HG03060 (cell line): ENCODE measurements around the gene GRIFIN.

Source experiments
- ATAC-seq: cut with Tn5 transposase; IDR thresholded peaks from one replicate; pipeline ENCODE4 v1.9.1; 2021; ENCODE audit warnings: low read depth, moderate number of reproducible peaks; ENCODE audit not compliant: unreplicated experiment

Gene GRIFIN, protein sequence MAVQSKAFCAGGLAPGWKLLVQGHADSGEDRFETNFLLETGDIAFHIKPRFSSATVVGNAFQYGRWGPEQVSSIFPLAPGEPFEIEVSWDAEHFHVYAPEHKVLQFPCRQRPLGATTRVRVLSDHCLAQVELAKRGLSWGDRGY

DNA sequence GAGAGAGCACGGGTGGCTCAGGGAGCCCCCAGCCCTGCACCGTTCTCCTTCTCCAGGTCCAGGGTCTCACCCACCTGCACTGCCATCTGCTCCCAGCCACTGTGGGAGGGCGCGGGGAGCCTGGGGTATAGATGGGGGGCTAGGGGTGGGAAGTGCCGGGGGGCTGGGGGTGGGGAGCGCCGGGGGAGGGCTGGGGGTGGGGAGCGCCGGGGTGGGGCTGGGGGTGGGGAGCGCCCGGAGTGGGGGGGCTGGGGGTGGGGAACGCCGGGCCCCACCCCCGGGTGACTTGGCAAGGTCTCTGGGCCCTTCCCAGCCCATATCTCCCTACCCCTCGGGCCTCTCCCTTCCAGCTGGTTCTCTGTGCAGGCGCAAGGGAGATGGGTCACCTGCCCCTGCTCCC lies at the start of gene GRIFIN:
Gene GRIFIN (minus strand): TSS at position 101 of the 400 bp plus-strand sequence. CDS start 15 bp downstream, at position 86.
- ATAC-seq: no peak

DNA sequence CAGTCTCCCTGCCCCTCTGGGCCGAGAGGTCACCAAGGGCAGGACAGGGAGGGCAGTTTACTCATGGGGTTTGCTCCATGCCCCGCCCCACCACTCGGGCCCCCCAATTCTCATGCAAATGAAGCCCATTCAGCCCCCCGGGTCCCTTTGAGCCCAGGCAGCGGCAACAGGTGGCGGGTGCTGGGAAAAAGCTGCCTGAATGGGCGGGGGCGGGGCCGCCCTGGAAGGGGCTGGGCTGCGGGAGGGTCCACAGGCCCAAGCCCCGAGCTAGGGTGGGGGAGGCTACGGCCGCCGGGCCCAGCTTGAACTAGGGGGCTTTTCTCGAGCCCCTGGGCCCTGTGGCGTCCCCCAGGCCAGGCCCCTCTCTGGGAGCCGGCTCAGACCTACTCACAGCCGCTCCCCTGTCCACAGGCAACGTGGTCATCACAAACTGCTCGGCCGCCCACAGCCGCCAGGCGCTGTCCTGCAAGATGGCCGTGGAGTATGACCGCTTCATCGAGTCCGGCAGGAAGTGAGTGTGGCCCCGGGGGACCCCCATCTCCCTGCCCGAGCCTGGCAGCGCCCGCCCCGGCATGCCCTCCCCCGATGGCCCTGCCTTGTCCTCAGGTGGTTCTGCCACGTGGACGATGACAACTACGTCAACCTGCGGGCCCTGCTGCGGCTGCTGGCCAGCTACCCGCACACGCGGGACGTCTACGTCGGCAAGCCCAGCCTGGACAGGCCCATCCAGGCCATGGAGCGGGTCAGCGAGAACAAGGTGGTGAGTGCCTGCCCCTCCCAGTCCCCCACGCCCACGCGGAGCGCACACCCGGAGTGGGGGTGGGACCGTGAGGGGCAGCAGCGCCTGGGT lies 48.8 kb upstream of the GRIFIN start:
- no peak for ATAC-seq

DNA sequence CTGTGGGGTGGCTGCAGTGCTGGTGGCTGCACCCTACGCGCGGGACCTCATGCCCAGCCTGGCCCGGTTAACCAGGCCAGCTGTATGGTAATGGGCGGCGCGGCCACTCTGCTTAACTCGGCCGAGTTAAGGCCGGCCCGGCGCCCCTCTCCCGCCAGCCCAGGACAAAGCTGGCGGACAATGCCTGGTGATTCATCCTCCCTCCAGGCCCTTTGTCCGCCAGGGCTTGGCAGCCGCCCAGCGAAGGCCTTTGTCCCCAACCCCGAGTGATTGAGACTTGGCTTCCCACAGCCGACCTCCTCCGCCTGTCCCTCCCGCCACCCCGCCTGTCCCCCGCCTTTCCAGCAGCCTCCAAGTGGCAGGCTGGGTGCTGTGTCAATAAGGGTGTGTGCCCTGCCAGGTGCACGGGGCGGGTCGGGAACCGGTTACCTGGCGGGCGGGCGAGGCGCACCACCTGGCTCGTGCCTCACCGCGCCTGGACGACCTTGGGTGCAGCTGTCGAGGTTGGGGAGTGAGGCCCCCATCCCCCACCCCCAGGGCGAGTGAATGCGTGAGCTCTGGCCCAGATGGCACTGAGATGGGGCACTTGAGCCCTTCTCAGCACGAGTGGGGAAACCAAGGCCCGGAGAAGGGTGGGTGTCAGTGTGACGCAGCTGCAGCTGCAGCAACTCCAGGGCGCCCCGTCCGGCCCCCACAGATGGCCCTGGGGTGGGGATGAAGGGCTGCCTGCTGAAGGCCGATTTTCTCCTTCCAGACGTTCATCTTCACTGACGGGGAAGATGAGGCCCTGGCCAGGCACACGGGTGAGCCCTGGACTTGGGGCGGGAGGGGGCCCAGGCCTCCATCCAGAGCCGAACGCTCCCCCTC lies 48.0 kb upstream of the GRIFIN start:
- no peak for ATAC-seq

DNA sequence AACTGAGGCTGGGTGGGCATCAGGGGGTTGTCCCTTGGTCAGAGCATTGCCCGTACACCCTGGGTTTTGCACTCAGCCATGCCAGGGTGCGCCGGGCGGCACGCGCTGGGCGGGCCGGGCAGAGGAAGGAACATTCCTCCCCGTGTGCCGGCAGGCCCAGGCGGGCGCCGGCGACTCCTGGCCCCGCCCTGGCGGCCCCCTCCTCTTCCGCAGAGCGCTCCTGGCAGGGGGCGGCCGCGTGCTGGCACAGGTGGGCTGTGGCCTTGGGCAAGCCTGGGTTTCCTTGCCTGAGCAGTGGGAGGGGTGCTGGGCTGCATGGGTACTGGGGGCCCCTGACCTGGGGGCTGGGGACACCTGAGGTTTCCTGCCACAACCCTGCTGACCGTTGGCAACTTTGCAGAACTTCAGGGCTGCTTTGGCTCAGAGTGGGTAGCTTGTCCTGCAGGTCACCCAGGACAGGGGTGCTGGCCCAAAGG lies 47.3 kb upstream of the GRIFIN start:
- no peak for ATAC-seq

DNA sequence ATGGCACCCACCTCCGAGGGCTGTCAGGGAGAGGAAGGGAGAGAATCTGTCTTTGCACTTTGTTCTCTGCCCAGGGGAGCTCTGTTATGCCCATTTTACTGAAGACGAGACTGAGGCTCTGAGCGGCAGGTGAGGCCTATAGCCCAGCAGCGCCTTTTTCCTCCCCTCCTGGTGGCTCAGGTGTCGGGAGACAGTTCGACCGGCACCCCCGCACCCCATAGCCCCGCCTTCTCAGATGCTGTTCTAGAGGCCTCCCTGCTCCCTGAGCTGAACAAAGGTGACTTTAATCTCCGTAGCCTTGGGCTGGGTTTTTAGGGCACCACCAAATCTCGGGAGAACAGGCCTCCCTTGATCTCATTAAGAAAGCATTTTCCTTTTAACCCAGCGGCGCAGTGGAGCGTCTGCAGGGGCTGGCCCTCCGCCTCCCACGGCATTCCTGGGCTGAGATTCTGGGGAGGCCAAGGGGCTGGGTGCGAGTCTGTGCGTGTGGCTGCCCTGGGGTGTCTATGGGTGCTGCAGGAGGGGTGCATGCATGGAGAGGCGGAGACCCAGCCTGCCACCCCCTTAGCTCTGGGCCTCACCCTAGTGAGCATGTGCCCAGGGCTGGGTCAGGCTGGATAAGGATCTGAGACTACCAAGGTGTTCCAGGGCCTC lies 46.7 kb upstream of the GRIFIN start:
- no peak for ATAC-seq

DNA sequence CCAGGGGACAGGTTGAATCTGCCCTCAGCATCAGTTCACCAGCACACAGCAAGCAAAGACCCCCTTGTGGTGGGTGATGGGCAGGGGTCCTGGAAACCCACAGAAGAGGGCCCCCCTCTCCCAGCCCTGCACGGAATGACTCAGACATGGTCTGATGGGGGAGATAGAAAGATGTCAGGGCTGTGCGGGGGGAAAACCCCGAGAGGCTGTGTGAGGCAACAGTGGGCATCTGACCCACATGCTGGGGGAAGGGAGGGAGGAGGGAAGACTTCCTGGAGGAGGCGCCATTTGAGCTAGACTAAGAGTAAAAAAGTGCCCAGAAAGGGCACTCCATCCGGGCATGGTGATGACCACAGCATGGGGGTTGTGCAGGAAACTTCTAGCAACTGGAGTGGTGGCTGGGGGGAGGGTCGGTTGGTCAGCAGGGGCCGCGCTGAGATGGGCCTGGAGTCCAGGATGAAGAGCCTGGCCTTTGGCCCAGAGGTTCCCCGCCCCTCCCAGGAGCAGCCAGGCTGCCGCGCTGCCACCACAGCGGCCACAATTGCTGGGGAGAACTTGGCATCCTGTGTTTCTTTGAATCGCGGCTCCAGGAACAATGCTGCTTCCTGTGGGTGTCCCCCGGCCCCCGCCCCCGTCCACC lies 45.9 kb upstream of the GRIFIN start:
- ATAC-seq: no peak

DNA sequence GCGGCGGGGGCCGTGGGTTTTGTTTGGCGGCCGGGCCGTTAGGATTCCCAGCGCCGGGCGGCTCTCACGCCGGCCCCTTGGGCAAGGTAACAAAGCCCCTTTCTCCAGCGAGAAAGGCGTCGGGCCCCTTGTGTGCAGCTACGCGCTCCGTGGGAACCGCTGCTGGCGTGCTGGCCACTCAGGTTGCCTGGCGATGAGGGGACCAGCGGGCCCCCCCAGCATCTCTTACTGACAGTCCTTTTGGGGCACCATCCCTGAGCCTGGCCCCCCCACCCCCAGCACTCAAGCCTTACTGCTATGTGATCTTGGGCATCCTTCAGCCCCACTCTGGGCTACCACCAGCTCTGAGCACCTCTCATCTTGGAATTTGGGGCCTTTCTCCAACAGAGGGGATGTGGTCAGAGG lies 45.1 kb upstream of the GRIFIN start:
- ATAC-seq: no peak

DNA sequence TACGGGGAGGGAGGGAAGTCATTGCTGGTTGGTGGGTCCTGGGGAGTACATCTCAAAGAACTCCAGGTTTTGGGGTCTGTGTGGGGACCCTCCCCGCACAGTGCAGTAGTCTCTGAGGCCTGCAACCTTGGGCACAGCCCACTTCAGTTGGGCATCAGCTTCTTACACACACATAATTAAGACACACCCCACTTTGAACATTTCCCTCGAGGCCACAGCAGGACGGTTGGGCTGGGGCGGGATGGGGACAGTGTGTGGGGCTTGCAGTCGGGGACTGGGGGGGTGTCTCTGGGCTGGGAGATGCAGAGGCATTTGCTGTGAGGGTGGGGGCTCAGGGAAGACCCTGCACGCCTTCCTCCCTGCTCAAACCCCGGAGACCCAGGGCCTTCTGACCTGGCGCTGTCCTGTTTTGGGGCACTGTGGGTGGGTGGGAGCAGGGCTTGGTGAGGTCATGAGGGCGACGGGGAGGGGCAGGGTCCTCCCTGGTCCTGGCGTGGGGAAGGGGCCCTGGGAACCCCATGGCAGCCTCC lies 44.6 kb upstream of the GRIFIN start:
- ATAC-seq: no peak

DNA sequence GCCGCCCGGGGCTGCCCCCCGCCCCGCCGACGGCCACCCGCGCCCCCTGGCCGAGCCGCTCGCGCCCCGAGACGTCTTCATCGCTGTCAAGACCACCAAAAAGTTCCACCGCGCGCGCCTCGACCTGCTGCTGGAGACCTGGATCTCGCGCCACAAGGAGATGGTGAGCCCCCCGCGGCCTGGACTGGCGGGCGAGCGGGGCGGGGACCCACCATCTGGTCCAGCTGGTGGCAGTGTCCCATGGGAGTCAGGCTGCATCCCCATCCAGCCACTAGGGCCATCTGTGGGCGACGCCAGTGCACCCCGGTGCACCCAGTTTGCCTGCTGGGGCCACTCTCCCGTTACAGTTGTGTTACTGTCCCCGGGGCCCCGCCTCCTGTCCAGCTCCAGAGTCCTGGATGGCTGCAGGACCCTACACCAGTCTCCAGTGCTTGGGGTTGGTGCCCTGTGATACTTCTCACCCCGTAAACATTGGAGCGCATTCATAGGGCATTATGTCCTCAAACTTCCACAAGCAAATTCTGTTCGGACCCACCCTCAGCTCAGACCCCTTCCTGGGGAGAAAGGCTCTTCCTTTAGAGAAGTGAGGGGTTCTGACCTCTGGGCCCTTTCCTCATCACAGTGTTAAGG lies 44.0 kb upstream of the GRIFIN start:
- no peak for ATAC-seq

DNA sequence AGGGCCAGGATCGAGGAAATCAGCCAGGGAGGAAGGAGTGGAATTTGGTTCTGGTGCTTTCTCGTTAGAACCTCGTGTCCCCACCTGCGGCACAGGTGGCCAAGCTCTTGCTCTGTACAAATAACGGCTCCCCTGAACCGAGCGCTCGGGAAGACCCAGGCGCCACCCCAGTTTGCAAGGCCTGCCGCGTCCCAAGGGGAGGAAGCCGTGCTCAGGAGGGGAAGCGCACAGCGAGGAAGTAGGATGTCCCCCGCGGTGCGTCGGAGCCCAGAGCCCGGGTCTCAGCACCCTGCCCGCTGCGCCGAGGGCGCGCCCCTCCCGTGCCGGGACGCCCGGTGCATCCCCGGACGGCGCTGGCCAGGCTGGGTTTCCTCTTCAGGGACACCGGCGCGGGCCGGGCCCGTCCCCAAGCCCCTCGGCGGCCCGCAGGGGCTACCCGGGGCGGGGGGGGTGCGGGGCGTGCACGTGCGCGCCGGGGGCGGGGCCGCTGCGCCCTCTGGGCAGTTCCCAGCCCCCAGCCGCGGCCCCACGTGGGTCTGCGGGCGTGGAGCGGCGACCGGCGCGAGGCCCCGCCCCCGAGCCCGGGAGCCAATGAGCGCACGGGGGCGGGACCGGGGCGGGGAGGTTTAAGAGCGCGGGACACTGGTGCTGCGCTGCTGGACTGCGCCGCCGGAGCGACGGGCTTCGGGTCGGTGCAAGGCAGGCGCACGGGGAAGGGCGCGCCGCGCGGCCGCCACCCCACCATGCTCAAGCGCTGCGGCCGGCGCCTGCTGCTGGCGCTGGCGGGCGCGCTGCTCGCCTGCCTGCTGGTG lies 43.1 kb upstream of the GRIFIN start, which contains the start of gene LFNG:
Gene LFNG (plus strand): TSS at position 656 of the 812 bp plus-strand sequence. CDS start 88 bp downstream, at position 744.
- no peak for ATAC-seq

DNA sequence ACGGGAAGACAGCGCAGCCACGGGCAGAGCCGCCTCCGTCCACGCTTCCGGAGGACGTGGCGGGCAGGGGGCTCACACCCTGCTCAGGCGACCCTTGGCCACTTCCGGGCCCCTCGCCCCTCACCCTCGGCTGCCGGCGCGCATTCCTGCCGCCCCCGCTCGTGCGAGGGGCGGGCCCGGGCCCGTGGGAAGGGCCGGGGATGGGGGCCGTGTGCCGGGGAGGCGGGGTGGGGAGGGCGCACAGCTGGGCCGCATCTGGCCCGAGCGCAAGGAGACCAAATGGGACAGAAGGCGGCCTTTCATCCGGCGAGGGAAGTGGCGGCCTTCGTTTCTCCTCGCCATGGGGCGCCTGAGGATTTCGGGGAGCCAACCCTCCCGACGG lies 42.5 kb upstream of the GRIFIN start:
- ATAC-seq: no peak

DNA sequence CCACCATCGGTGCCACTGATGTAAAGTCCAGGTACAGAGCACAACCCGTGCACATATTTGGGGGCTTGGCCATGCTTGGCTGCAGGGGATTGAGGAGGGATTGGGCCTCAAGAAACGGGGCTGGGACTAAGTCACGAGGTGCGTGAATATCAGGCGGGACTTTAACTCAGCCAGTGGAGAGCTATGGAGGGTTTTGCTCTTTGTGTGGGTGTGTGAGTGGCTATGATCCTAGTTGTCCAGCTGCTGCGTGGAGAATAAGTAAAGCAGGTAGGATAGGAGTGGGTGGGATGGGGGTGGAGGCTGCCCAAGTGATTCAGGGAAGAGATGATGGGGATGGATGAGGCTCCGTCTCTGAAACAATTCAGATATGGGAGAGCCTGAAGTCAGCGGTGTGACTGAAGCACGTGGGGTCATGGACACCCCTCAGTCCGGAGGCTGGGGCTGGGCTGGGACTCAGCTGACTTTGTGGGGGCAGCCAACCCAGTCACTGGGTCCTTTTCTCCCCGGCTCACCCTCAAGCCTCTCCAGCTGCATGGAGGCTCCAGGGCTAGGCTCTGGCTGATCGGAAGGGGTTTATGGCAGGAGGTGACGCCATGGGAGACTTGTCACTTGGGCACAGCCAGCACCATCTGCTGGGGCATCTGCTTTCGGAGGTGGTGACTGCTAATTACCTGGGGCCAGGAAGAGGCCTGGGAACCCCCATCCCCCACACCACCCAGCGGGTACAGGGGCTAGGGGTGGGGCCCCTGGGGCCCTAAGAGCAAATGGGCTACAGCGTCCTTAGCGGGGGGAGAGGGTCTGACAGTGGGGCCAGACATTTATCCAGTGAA lies 41.7 kb upstream of the GRIFIN start:
- ATAC-seq: no peak

DNA sequence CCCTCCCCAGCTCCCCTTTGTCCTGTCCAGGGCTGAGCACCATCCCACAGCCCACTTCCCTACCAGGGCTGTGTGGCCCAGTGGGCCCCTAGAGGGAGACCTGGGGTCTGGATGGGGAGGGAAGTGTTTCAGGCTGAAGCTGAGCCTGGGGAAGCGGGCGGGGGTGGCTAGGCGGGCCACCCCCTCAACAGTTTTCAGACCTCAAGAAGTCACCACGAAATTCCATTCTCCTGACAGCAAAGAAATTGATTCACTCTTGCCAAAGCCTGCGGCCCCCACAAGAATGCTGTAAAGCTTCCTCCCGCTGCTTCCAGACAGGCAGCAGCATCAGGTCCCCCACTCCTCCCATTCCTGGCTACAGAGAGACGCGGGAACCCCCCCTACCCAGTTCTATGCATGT lies 40.8 kb upstream of the GRIFIN start:
- ATAC-seq: no peak

DNA sequence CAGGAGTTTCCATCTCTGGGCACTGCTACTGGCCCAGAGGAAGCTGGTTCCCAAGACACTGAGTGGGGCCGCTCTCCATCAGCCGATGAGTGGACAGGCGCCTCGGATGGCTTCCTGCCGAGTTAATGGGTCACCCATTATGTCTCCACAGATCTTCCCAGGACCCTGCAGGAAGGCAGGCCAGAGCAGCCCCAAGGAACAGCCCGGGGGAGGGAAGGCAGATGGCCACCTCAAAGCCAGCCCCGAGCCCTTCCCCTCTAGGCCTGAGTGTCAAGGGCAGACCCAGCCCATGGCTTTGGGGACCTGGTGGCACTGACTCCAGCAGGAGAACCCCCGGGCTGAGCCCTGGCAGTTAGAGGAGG lies 40.0 kb upstream of the GRIFIN start:
- ATAC-seq: no peak

DNA sequence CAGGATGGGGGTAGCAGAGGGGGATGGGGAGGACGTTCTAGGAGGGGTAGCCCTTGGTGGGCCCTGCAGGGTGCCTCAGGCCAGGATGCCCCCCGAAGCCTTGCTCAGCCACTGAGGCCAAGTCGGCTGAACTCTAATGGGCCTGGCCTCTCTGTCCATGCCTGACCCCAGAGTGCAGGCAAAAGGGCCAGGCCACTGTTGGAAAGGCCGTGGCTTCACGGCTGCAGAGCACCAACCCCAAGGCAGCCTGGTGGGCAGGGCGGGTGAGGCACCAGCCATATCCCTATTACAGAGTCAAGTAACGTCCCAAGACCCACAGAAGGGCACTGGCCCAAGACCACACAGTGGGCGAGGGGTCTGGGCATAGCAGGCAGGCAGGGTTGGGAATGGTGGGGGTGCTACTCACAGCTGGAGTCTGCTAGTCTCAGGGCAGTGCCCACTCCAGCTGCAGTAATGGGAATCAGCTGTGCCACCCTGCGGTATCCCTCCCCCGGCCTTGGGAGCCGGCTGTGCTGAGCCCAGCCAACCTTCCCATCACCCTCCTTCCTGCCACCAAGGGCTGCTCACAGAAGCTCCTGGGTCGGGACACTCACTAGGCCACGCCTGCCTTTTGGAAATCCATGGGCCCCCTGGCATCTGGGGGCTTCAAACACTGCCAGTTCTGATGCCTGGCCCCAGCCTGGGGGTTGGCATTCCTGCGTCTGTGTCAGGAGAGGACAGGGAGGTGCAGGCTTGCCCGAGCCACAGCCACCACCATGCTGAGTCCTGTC lies 39.4 kb upstream of the GRIFIN start:
- no peak for ATAC-seq

DNA sequence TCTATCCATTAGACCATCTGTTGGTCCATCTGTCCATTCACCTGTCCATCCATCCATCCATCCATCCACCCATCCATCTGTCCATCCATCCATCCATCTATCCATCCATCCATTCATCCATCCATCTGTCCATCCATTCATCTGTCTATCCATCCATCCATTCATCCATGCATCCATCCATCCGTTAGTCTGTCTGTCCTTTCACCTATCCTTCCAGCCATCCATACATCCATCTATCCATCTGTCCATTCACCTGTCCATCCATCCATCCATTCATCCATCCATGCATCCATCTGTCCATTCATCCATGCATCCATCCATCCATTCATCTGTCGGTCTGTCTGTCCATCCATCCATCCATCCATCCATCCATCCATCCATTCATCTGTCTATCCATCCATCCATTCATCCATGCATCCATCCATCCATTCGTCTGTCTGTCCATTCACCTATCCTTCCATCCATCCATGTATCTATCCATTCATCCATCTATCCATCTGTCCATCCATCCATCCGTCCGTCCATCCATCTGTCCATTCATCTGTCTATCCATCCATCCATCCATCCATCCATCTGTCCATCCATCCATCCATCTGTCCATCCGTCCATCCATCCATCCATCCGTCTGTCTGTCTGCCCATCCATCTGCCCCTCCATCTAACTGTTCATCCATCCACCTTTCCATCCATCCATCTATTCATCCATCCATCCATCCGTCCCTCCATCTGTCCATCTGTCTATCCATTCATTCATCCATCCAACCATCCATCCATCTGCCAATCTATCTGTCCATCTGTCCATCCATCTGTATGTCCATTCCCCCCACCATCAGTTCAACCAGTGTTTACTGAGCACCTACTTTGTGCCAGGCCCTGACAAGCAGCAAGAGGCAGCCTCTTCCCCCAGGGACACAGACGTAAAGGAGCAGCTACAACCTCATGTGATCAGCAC lies 38.5 kb upstream of the GRIFIN start:
- no peak for ATAC-seq
